Keratinocyte (primary cell): ENCODE data around the gene ACOT7. TPM values are rescaled to one million over a fixed set of nuclear protein-coding genes. Genes with fewer than 3 reads are reported as not detected.

Experiments used
- DNase-seq: peaks from one replicate; pipeline ENCODE4 v3.0.0-alpha.2; 2011; ENCODE audit warnings: low read depth, missing footprints, low spot score
- FAIRE-seq: peaks from 2 replicates; lab custom pipeline; 2011; peaks lifted over from hg19 to GRCh38; lab: Jason Lieb, UNC
- H2AFZ ChIP-seq: 2 replicates; pipeline ENCODE4 v1.6.0; 2012; ENCODE audit warnings: low read length, control low read depth, inconsistent platforms; ENCODE audit not compliant: control insufficient read depth
- H3K27ac ChIP-seq: 2 replicates; pipeline ENCODE4 v1.5.1; 2011; ENCODE audit warnings: low read length; ENCODE audit not compliant: control insufficient read depth, insufficient read depth
- H3K27me3 ChIP-seq: 3 replicates; pipeline ENCODE4 v1.6.0; 2011; ENCODE audit warnings: low read length; ENCODE audit not compliant: control insufficient read depth, insufficient read depth; ENCODE audit errors: extremely low read depth
- H3K36me3 ChIP-seq, 2 experiments: 2 replicates in 1 of 2; 3 replicates in 1 of 2; pipeline ENCODE4 v1.5.1; 2011; ENCODE audit warnings: low read length in 2 of 2, mild to moderate bottlenecking in 1 of 2; ENCODE audit not compliant: control insufficient read depth in 2 of 2, insufficient read depth in 2 of 2; ENCODE audit errors: extremely low read depth in 1 of 2
- H3K4me1 ChIP-seq: 3 replicates; pipeline ENCODE4 v1.5.1; 2011; ENCODE audit warnings: low read length; ENCODE audit not compliant: control insufficient read depth, insufficient read depth; ENCODE audit errors: extremely low read depth
- H3K4me2 ChIP-seq: 3 replicates; pipeline ENCODE4 v1.6.0; 2011; ENCODE audit warnings: low read depth, low read length; ENCODE audit not compliant: control insufficient read depth, insufficient read depth; ENCODE audit errors: extremely low read depth
- H3K4me3 ChIP-seq, 3 experiments: fragments of 200-600 bp in 1 of 3; sonication (generic) in 1 of 3; 2 replicates in 2 of 3; 3 replicates in 1 of 3; pipeline ENCODE4 v1.5.1; 2011 to 2016; ENCODE audit warnings: low read length in 3 of 3, mild to moderate bottlenecking in 3 of 3, control low read depth in 2 of 3, inconsistent platforms in 1 of 3, low read depth in 1 of 3, mixed read lengths in 1 of 3, mixed run types in 1 of 3, moderate library complexity in 1 of 3; ENCODE audit not compliant: control insufficient read depth in 2 of 3, insufficient read depth in 2 of 3; ENCODE audit errors: extremely low read depth in 1 of 3
- H3K79me2 ChIP-seq: 2 replicates; pipeline ENCODE4 v1.6.0; 2012; ENCODE audit warnings: low read length; ENCODE audit not compliant: control insufficient read depth, insufficient read depth
- H3K9ac ChIP-seq: 3 replicates; pipeline ENCODE4 v1.6.0; 2011; ENCODE audit warnings: low read length; ENCODE audit not compliant: control insufficient read depth, insufficient read depth; ENCODE audit errors: extremely low read depth
- H3K9me1 ChIP-seq: 3 replicates; pipeline ENCODE4 v1.6.0; 2011; ENCODE audit warnings: low read length; ENCODE audit not compliant: control insufficient read depth, insufficient read depth; ENCODE audit errors: extremely low read depth
- H3K9me3 ChIP-seq: 2 replicates; pipeline ENCODE4 v1.5.1; 2012; ENCODE audit warnings: low read depth, low read length; ENCODE audit not compliant: control insufficient read depth
- H4K20me1 ChIP-seq: 3 replicates; pipeline ENCODE4 v1.6.0; 2011; ENCODE audit warnings: low read length; ENCODE audit not compliant: control insufficient read depth, insufficient read depth; ENCODE audit errors: extremely low read depth
- CTCF ChIP-seq, 3 experiments: IDR thresholded peaks in 1 of 3; conservative IDR thresholded peaks in 1 of 3; optimal IDR thresholded peaks in 1 of 3; 2 replicates in 2 of 3; 3 replicates in 1 of 3; pipeline versions ENCODE3 to v1.5.1; 2011; ENCODE audit warnings: low read length in 3 of 3, mild to moderate bottlenecking in 3 of 3, moderate library complexity in 2 of 3, control low read depth in 1 of 3, inconsistent platforms in 1 of 3; ENCODE audit not compliant: insufficient read depth in 2 of 3; ENCODE audit errors: extremely low read depth in 1 of 3
- EZH2 ChIP-seq: IDR thresholded peaks from one replicate; pipeline ENCODE4 v1.6.1; 2012; ENCODE audit warnings: inconsistent platforms, mild to moderate bottlenecking, low read length, moderate library complexity
- dilution Hi-C: fragments of 300-500 bp; cut with MboI; formaldehyde crosslinking; loops from one replicate; pipeline ENCODE4 v1.7.0; 2020; ENCODE audit warnings: low sequenced_read_pairs; ENCODE audit not compliant: extremely low pct_ligation_motif_present
- polyA plus RNA-seq, 5 experiments: library from polyadenylated mRNA; depleted of rRNA in 3 of 5; stranded (reverse) in 3 of 5; stranded (forward) in 1 of 5; unstranded in 1 of 5; fragments of >200 nt; gene quantifications; 1 replicate in 1 of 5; 2 replicates in 3 of 5; 3 replicates in 1 of 5; pipeline versions ENCODE4 v1.2.1 to v1.2.3, GENCODE V29; 2011 to 2012; ENCODE audit warnings: missing spikeins in 2 of 5, low read depth in 1 of 5, low replicate concordance in 1 of 5

Gene ACOT7
- polyA plus RNA-seq, 1 donor (not counting 4 experiments of a cell fraction or from before 2014, with no cell fraction given) = 226 TPM

- Histone ChIP-seq H3K9me1 (no peaks in the 10 kb centered on the region), H3K27ac (no peak overlapping the region), H3K4me2 (no peak overlapping the region), H2AFZ (no peak overlapping the region), H3K4me3 (no peak overlapping the region), H4K20me1 (no peaks in the 10 kb centered on the region), H3K9me3 (no peaks in the 10 kb centered on the region), H3K36me3 (peaks cover 5 to 31% of the 10 kb centered on the region in 2 experiments), H3K27me3 (no peaks in the 10 kb centered on the region), H3K79me2 (no peaks in the 10 kb centered on the region), H3K4me1 (peaks cover 14% of the 10 kb centered on the region), H3K9ac (no peak overlapping the region)
- dilution Hi-C loops = no loop called here
- TF ChIP-seq EZH2 (no peak), CTCF (optimal IDR thresholded peaks at IDR 0.05 in 1 of 3, IDR thresholded peaks at IDR 0.05 in 1 of 3, conservative IDR thresholded peaks at IDR 0.05 in 1 of 3; ENCODE audit: extremely low read depth in 1 of 3, insufficient read depth in 2 of 3, low read length in 3 of 3) (no peak)
- no peak for FAIRE-seq
- no peak for DNase-seq
Measured at GRCh38 chr1:6274102-6274501, 119.5 kb downstream of the ACOT7 start.

DNA sequence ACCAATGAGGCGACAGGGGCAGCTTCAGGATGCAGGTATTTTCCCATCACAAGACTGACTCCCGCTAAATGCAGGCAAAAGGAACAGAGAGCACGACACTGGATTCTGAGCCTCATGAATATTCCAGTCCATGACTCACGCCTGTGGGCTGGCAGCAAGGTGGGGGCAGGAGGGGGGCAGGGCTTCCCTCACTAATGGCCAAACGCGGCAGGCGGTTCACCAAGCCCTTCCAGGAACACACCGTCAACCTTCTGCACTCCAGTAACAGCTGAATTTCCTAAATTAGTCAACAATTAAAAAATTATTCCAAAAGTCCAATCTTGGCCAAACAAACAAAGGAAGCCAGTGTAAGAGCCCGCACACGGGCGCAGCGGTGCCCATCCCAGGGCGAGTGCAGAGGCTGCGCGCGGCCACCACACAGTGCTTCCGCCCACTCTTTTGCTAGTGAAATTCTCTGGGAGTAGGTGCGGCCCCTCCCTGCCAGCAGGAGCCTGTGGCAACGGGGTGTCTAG, 120.1 kb downstream of the ACOT7 start:
- no peak overlapping the region for H3K9ac ChIP-seq
- H3K36me3 ChIP-seq = peaks cover 8 to 31% of the 10 kb centered on the region in 2 experiments
- no peaks in the 10 kb centered on the region for H3K9me3 ChIP-seq
- H3K27me3 ChIP-seq = no peaks in the 10 kb centered on the region
- no peaks in the 10 kb centered on the region for H3K9me1 ChIP-seq
- no peak overlapping the region for H3K4me2 ChIP-seq
- peaks cover 16% of the 10 kb centered on the region for H3K4me1 ChIP-seq
- no peak overlapping the region for H3K4me3 ChIP-seq
- H4K20me1 ChIP-seq = no peaks in the 10 kb centered on the region
- dilution Hi-C loops = no loop called here
- FAIRE-seq (peak; percentile 90), DNase-seq (peak; percentile 25)
- TF ChIP-seq CTCF (optimal IDR thresholded peaks at IDR 0.05 in 1 of 3, IDR thresholded peaks at IDR 0.05 in 1 of 3, conservative IDR thresholded peaks at IDR 0.05 in 1 of 3; ENCODE audit: extremely low read depth in 1 of 3, insufficient read depth in 2 of 3, low read length in 3 of 3) (no peak), EZH2 (no peak)
- H3K79me2 ChIP-seq = no peaks in the 10 kb centered on the region
- H2AFZ ChIP-seq = no peak overlapping the region
- H3K27ac ChIP-seq = no peak overlapping the region
